ENCODE data around the gene INTS14.
"Not testable (repeated sequence)": the region's sequence is repeated elsewhere in the genome, so short reads cannot be mapped to it uniquely, and the experiment has no call there.

INTS14 gene

GRCh38 chr15:65558997-65559760 is 51.8 kb downstream of the INTS14 start:
- Histone ChIP-seq H3K18ac (ENCODE audit: low read length) (no peak overlapping the region), H4K5ac (ENCODE audit: low read length) (no peak overlapping the region), H3K9ac (ENCODE audit: low read length) (no peak overlapping the region), H3K36me3 (ENCODE audit: control insufficient read depth, insufficient read depth, low read length) (peaks cover 14% of the 10 kb centered on the region), H3K4me1 (ENCODE audit: control insufficient read depth, low read depth, low read length) (no peaks in the 10 kb centered on the region), H2AK5ac (ENCODE audit: low read length) (no peak overlapping the region), H3K79me1 (ENCODE audit: low read length) (peaks cover 10% of the 10 kb centered on the region), H3K79me2 (ENCODE audit: control insufficient read depth, insufficient read depth, low read length) (peaks cover 2% of the 10 kb centered on the region), H2BK120ac (ENCODE audit: low read depth, low read length) (no peak overlapping the region), H3K23ac (ENCODE audit: low read length) (no peak overlapping the region), H3K27me3 (ENCODE audit: insufficient read depth, low read length, poor library complexity) (no peaks in the 10 kb centered on the region), H3K27ac (ENCODE audit: low read depth, low read length) (no peak overlapping the region), H3K4me2 (ENCODE audit: low read length) (no peak overlapping the region), H3K4me3 (ENCODE audit: low read length) (no peak overlapping the region), H3K56ac (ENCODE audit: low read length) (no peak overlapping the region), H4K8ac (ENCODE audit: low read depth, low read length) (no peak overlapping the region), H2BK15ac (replicated peaks; ENCODE audit: low read depth) (no peak overlapping the region), H3K4ac (ENCODE audit: low read depth, low read length) (no peak overlapping the region), H2BK5ac (ENCODE audit: low read length) (no peak overlapping the region)
- no peak for DNase-seq
- WGBS (ENCODE audit: extremely low coverage, insufficient coverage, low lambda C conversion rate), result no CpG with 5 or more reads among the region's 6 CpGs

- no CpG with 5 or more reads among the region's 5 CpGs for WGBS (ENCODE audit: extremely low coverage, insufficient coverage, low lambda C conversion rate)
- no peak overlapping the region for H3K4me2 ChIP-seq (ENCODE audit: low read length)
- H2AK5ac ChIP-seq (ENCODE audit: low read length), result no peak overlapping the region
- no peak overlapping the region for H3K56ac ChIP-seq (ENCODE audit: low read length)
- H4K5ac ChIP-seq (ENCODE audit: low read length), result no peak overlapping the region
- no peak overlapping the region for H2BK120ac ChIP-seq (ENCODE audit: low read depth, low read length)
- no peak overlapping the region for H3K4ac ChIP-seq (ENCODE audit: low read depth, low read length)
- no peak overlapping the region for H4K8ac ChIP-seq (ENCODE audit: low read depth, low read length)
- H3K27me3 ChIP-seq (ENCODE audit: insufficient read depth, low read length, poor library complexity), result no peaks in the 10 kb centered on the region
- H2BK5ac ChIP-seq (ENCODE audit: low read length), result no peak overlapping the region
- H3K4me3 ChIP-seq (ENCODE audit: low read length), result no peak overlapping the region
- H3K27ac ChIP-seq (ENCODE audit: low read depth, low read length), result no peak overlapping the region
- H3K4me1 ChIP-seq (ENCODE audit: control insufficient read depth, low read depth, low read length), result no peaks in the 10 kb centered on the region
- peaks cover 14% of the 10 kb centered on the region for H3K79me1 ChIP-seq (ENCODE audit: low read length)
- H3K9ac ChIP-seq (ENCODE audit: low read length), result no peak overlapping the region
- no peak for DNase-seq
- peaks cover 3% of the 10 kb centered on the region for H3K79me2 ChIP-seq (ENCODE audit: control insufficient read depth, insufficient read depth, low read length)
- H3K18ac ChIP-seq (ENCODE audit: low read length), result no peak overlapping the region
- H3K36me3 ChIP-seq (ENCODE audit: control insufficient read depth, insufficient read depth, low read length), result peaks cover 14% of the 10 kb centered on the region
- H2BK15ac ChIP-seq (replicated peaks; ENCODE audit: low read depth), result no peak overlapping the region
- H3K23ac ChIP-seq (ENCODE audit: low read length), result no peak overlapping the region
Measured at GRCh38 chr15:65558336-65558735, 52.6 kb downstream of the INTS14 start.

- no CpG with 5 or more reads among the region's 7 CpGs for whole genome bisulfite sequencing (ENCODE audit: extremely low coverage, insufficient coverage, low lambda C conversion rate)
- Histone ChIP-seq H3K9ac (ENCODE audit: low read length) (no peak overlapping the region), H3K18ac (ENCODE audit: low read length) (no peak overlapping the region), H3K4me2 (ENCODE audit: low read length) (no peak overlapping the region), H3K79me2 (ENCODE audit: control insufficient read depth, insufficient read depth, low read length) (peaks cover 7% of the 10 kb centered on the region), H3K4ac (ENCODE audit: low read depth, low read length) (no peak overlapping the region), H3K4me1 (ENCODE audit: control insufficient read depth, low read depth, low read length) (no peaks in the 10 kb centered on the region), H2AK5ac (ENCODE audit: low read length) (no peak overlapping the region), H4K5ac (ENCODE audit: low read length) (no peak overlapping the region), H2BK120ac (ENCODE audit: low read depth, low read length) (no peak overlapping the region), H3K23ac (ENCODE audit: low read length) (no peak overlapping the region), H3K36me3 (ENCODE audit: control insufficient read depth, insufficient read depth, low read length) (peaks cover 13% of the 10 kb centered on the region), H3K79me1 (ENCODE audit: low read length) (peaks cover 18% of the 10 kb centered on the region), H3K4me3 (ENCODE audit: low read length) (no peak overlapping the region), H2BK5ac (ENCODE audit: low read length) (no peak overlapping the region), H3K27me3 (ENCODE audit: insufficient read depth, low read length, poor library complexity) (no peaks in the 10 kb centered on the region), H3K56ac (ENCODE audit: low read length) (no peak overlapping the region), H2BK15ac (replicated peaks; ENCODE audit: low read depth) (no peak overlapping the region), H4K8ac (ENCODE audit: low read depth, low read length) (no peak overlapping the region), H3K27ac (ENCODE audit: low read depth, low read length) (no peak overlapping the region)
- no peak for DNase-seq
Measured at GRCh38 chr15:65556622-65557021, 54.3 kb downstream of the INTS14 start.

GRCh38 chr15:65553691-65554090 is 57.2 kb downstream of the INTS14 start:
- no peak overlapping the region for H2AK5ac ChIP-seq (ENCODE audit: low read length)
- no peak overlapping the region for H3K4me3 ChIP-seq (ENCODE audit: low read length)
- H3K56ac ChIP-seq (ENCODE audit: low read length), result no peak overlapping the region
- H3K18ac ChIP-seq (ENCODE audit: low read length), result no peak overlapping the region
- H3K4me1 ChIP-seq (ENCODE audit: control insufficient read depth, low read depth, low read length), result no peaks in the 10 kb centered on the region
- no peak overlapping the region for H2BK15ac ChIP-seq (replicated peaks; ENCODE audit: low read depth)
- H3K36me3 ChIP-seq (ENCODE audit: control insufficient read depth, insufficient read depth, low read length), result peaks cover 10% of the 10 kb centered on the region
- H3K27ac ChIP-seq (ENCODE audit: low read depth, low read length), result no peak overlapping the region
- H4K5ac ChIP-seq (ENCODE audit: low read length), result no peak overlapping the region
- H3K23ac ChIP-seq (ENCODE audit: low read length), result no peak overlapping the region
- no peak overlapping the region for H2BK120ac ChIP-seq (ENCODE audit: low read depth, low read length)
- no peak overlapping the region for H3K9ac ChIP-seq (ENCODE audit: low read length)
- no peak for DNase-seq
- H3K4me2 ChIP-seq (ENCODE audit: low read length), result no peak overlapping the region
- no peak overlapping the region for H3K4ac ChIP-seq (ENCODE audit: low read depth, low read length)
- no CpG with 5 or more reads among the region's 3 CpGs for WGBS (ENCODE audit: extremely low coverage, insufficient coverage, low lambda C conversion rate)
- no peaks in the 10 kb centered on the region for H3K27me3 ChIP-seq (ENCODE audit: insufficient read depth, low read length, poor library complexity)
- H4K8ac ChIP-seq (ENCODE audit: low read depth, low read length), result no peak overlapping the region
- no peak overlapping the region for H2BK5ac ChIP-seq (ENCODE audit: low read length)
- H3K79me1 ChIP-seq (ENCODE audit: low read length), result peaks cover 23% of the 10 kb centered on the region
- H3K79me2 ChIP-seq (ENCODE audit: control insufficient read depth, insufficient read depth, low read length), result peaks cover 19% of the 10 kb centered on the region

- H3K56ac ChIP-seq (ENCODE audit: low read length); H2BK120ac ChIP-seq (ENCODE audit: low read depth, low read length); H3K4me1 ChIP-seq (ENCODE audit: control insufficient read depth, low read depth, low read length); H3K23ac ChIP-seq (ENCODE audit: low read length); H3K27ac ChIP-seq (ENCODE audit: low read depth, low read length); H4K8ac ChIP-seq (ENCODE audit: low read depth, low read length); H3K9ac ChIP-seq (ENCODE audit: low read length); H3K18ac ChIP-seq (ENCODE audit: low read length); H3K4me2 ChIP-seq (ENCODE audit: low read length); H3K36me3 ChIP-seq (ENCODE audit: control insufficient read depth, insufficient read depth, low read length); DNase-seq; H2AK5ac ChIP-seq (ENCODE audit: low read length); H4K5ac ChIP-seq (ENCODE audit: low read length); H3K4ac ChIP-seq (ENCODE audit: low read depth, low read length); H3K27me3 ChIP-seq (ENCODE audit: insufficient read depth, low read length, poor library complexity); H2BK15ac ChIP-seq (replicated peaks; ENCODE audit: low read depth); H3K4me3 ChIP-seq (ENCODE audit: low read length); H2BK5ac ChIP-seq (ENCODE audit: low read length): not testable (repeated sequence)
- peaks cover 24% of the 10 kb centered on the region for H3K79me2 ChIP-seq (ENCODE audit: control insufficient read depth, insufficient read depth, low read length)
- 100% methylated on average over 1 of the region's 6 CpGs for WGBS (ENCODE audit: extremely low coverage, insufficient coverage, low lambda C conversion rate)
- peaks cover 24% of the 10 kb centered on the region for H3K79me1 ChIP-seq (ENCODE audit: low read length)
Measured at GRCh38 chr15:65552851-65553250, 58.1 kb downstream of the INTS14 start.

- Histone ChIP-seq H3K27me3 (ENCODE audit: insufficient read depth, low read length, poor library complexity) (no peaks in the 10 kb centered on the region), H4K5ac (ENCODE audit: low read length) (no peak overlapping the region), H2BK15ac (replicated peaks; ENCODE audit: low read depth) (no peak overlapping the region), H3K27ac (ENCODE audit: low read depth, low read length) (no peak overlapping the region), H2BK120ac (ENCODE audit: low read depth, low read length) (no peak overlapping the region), H3K18ac (ENCODE audit: low read length) (no peak overlapping the region), H4K8ac (ENCODE audit: low read depth, low read length) (no peak overlapping the region), H3K4me3 (ENCODE audit: low read length) (no peak overlapping the region), H2BK5ac (ENCODE audit: low read length) (no peak overlapping the region), H3K79me1 (ENCODE audit: low read length) (peaks cover 25% of the 10 kb centered on the region), H3K56ac (ENCODE audit: low read length) (no peak overlapping the region), H3K23ac (ENCODE audit: low read length) (no peak overlapping the region), H2AK5ac (ENCODE audit: low read length) (no peak overlapping the region), H3K4me2 (ENCODE audit: low read length) (no peak overlapping the region), H3K79me2 (ENCODE audit: control insufficient read depth, insufficient read depth, low read length) (peaks cover 33% of the 10 kb centered on the region), H3K9ac (ENCODE audit: low read length) (no peak overlapping the region), H3K4ac (ENCODE audit: low read depth, low read length) (no peak overlapping the region), H3K4me1 (ENCODE audit: control insufficient read depth, low read depth, low read length) (no peaks in the 10 kb centered on the region), H3K36me3 (ENCODE audit: control insufficient read depth, insufficient read depth, low read length) (peaks cover 7% of the 10 kb centered on the region)
- DNase-seq, result no peak
- no CpG with 5 or more reads among the region's 2 CpGs for WGBS (ENCODE audit: extremely low coverage, insufficient coverage, low lambda C conversion rate)
Measured at GRCh38 chr15:65551183-65551582, 59.7 kb downstream of the INTS14 start.

Measured in mesendoderm (in vitro differentiated cells).